Measurements from ENCODE around the gene SDCCAG8. TPM values are rescaled to one million over a fixed set of nuclear protein-coding genes. Genes with fewer than 3 reads are reported as not detected.

The SDCCAG8 gene
- total RNA-seq, 4 donors from 2014 or later = 24.5 to 52.7 (median 31.7) TPM

GRCh38 chr1:243270097-243270864, 14.4 kb downstream of the SDCCAG8 start:
- 88% methylated on average over 6 of the region's 6 CpGs for WGBS
- H3K27ac ChIP-seq (replicated peaks in 1 of 4) = no peak overlapping the region

GRCh38 chr1:243271996-243272395, 16.2 kb downstream of the SDCCAG8 start:
- Histone ChIP-seq H3K4me3 (no peak overlapping the region), H3K27me3 (no peaks in the 10 kb centered on the region), H3K36me3 (peaks cover 0 to 67% (median 30%) of the 10 kb centered on the region in 4 donors), H3K4me1 (peaks cover 5 to 30% (median 18%) of the 10 kb centered on the region in 4 donors), H3K9me3 (no peaks in the 10 kb centered on the region), H3K27ac (replicated peaks in 1 of 4) (no peak overlapping the region)
- WGBS = 80% methylated on average over 1 of the region's 1 CpG
- intact Hi-C loops (cut with DNase I) = no loop called here
- DNase-seq (ENCODE audit: extremely low spot score) = no peak
- TF ChIP-seq POLR2AphosphoS5 (IDR thresholded peaks at IDR 0.05) = no peak
- TF ChIP-seq CTCF (IDR thresholded peaks at IDR 0.05) = no peak
- no peak for TF ChIP-seq EP300 (IDR thresholded peaks at IDR 0.05)
- no peak for TF ChIP-seq POLR2A (IDR thresholded peaks at IDR 0.05; ENCODE audit: low read depth)

More at GRCh38 chr1:243270097-243270864, 14.4 kb downstream of the SDCCAG8 start:
- Histone ChIP-seq H3K4me3 (no peak overlapping the region), H3K9me3 (no peaks in the 10 kb centered on the region), H3K27me3 (no peaks in the 10 kb centered on the region), H3K36me3 (peaks cover 0 to 53% (median 18%) of the 10 kb centered on the region in 4 donors), H3K4me1 (peaks cover 8 to 32% (median 20%) of the 10 kb centered on the region in 4 donors)
- TF ChIP-seq POLR2AphosphoS5 (IDR thresholded peaks at IDR 0.05) (no peak), CTCF (IDR thresholded peaks at IDR 0.05) (no peak), EP300 (IDR thresholded peaks at IDR 0.05) (no peak), POLR2A (IDR thresholded peaks at IDR 0.05; ENCODE audit: low read depth) (no peak)
- no peak for DNase-seq (ENCODE audit: extremely low spot score)
- intact Hi-C loops (cut with DNase I) = no loop called here

GRCh38 chr1:243272401-243272800, 16.6 kb downstream of the SDCCAG8 start:
- TF ChIP-seq EP300 (IDR thresholded peaks at IDR 0.05) (no peak), CTCF (IDR thresholded peaks at IDR 0.05) (no peak), POLR2AphosphoS5 (IDR thresholded peaks at IDR 0.05) (no peak), POLR2A (IDR thresholded peaks at IDR 0.05; ENCODE audit: low read depth) (no peak)
- Histone ChIP-seq H3K4me1 (peaks cover 5 to 30% (median 18%) of the 10 kb centered on the region in 4 donors), H3K9me3 (no peaks in the 10 kb centered on the region), H3K27me3 (no peaks in the 10 kb centered on the region), H3K36me3 (peaks cover 0 to 67% (median 33%) of the 10 kb centered on the region in 4 donors), H3K27ac (replicated peaks in 1 of 4) (no peak overlapping the region), H3K4me3 (no peak overlapping the region)
- no peak for DNase-seq (ENCODE audit: extremely low spot score)
- intact Hi-C loops (cut with DNase I) = no loop called here

- TF ChIP-seq EP300 (IDR thresholded peaks at IDR 0.05) (no peak), CTCF (IDR thresholded peaks at IDR 0.05) (no peak), POLR2A (IDR thresholded peaks at IDR 0.05; ENCODE audit: low read depth) (no peak), POLR2AphosphoS5 (IDR thresholded peaks at IDR 0.05) (no peak)
- WGBS = 65% methylated on average over 3 of the region's 3 CpGs
- peaks cover 0 to 77% (median 39%) of the 10 kb centered on the region in 4 donors for H3K36me3 ChIP-seq
- H3K4me3 ChIP-seq = no peak overlapping the region
- H3K4me1 ChIP-seq = peaks cover 5 to 20% (median 13%) of the 10 kb centered on the region in 4 donors
- H3K27ac ChIP-seq (replicated peaks in 1 of 4) = no peak overlapping the region
- no peak for DNase-seq (ENCODE audit: extremely low spot score)
- H3K27me3 ChIP-seq = no peaks in the 10 kb centered on the region
- intact Hi-C loops (cut with DNase I) = no loop called here
- no peaks in the 10 kb centered on the region for H3K9me3 ChIP-seq
These were observed 17.7 kb downstream of the SDCCAG8 start for GRCh38 chr1:243273506-243273905.

Data from esophagus muscularis mucosa (tissue), 4 donors.